Measurements from ENCODE around the gene LMNB1. TPM values are rescaled to one million over a fixed set of nuclear protein-coding genes. Genes with fewer than 3 reads are reported as not detected.
"Not testable (repeated sequence)": the region's sequence is repeated elsewhere in the genome, so short reads cannot be mapped to it uniquely, and the experiment has no call there.

LMNB1 gene
- total and polyA plus RNA-seq, 5 donors: 0.43 to 3.6 (median 1.8) TPM

- Histone ChIP-seq H3K4me1 (ENCODE audit: control insufficient read depth, insufficient read depth, low read length) (no peaks in the 10 kb centered on the region), H3K4me3 (ENCODE audit: low read length) (no peak overlapping the region), H3K27me3 (ENCODE audit: control insufficient read depth, insufficient read depth) (no peaks in the 10 kb centered on the region), H3K9me3 (ENCODE audit: control insufficient read depth, low read length) (no peaks in the 10 kb centered on the region), H3K27ac (ENCODE audit: low read length) (no peak overlapping the region)
- ATAC-seq (no peak), DNase-seq (no peak)
- WGBS: 30% methylated on average over 7 of the region's 7 CpGs
- intact Hi-C loops (cut with DNase I): loop anchor here in 2 of 4 donors (2.0 to 10.0 kb wide), 2 partner anchors 103 to 105 kb away; no protein-coding TSS in a partner anchor
Measured at GRCh38 chr5:126780165-126780827, 3.4 kb downstream of the LMNB1 start.

DNA sequence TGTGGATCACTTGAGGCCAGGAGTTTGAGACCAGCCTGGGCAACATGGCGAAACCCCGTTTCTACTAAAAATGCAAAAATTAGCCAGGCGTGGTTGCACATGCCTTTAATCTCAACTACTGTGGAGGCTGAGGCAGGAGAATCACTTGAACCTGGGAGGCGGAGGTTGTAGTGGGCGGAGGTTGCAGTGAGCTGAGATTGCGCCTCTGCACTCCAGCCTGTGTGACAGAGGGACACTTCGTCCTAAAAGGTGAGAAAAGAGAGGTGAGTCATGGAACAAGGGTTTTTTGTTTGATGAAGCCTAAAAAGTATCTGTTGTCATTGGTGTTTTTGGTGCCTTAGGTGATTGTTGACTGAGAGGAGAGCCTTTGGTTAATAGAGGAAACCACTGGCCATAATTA lies 11.5 kb downstream of the LMNB1 start:
- WGBS: 94% methylated on average over 7 of the region's 7 CpGs
- not testable (repeated sequence) for H3K4me1 ChIP-seq (ENCODE audit: control insufficient read depth, insufficient read depth, low read length); ATAC-seq; H3K4me3 ChIP-seq (ENCODE audit: low read length); DNase-seq; H3K27me3 ChIP-seq (ENCODE audit: control insufficient read depth, insufficient read depth); H3K27ac ChIP-seq (ENCODE audit: low read length); H3K9me3 ChIP-seq (ENCODE audit: control insufficient read depth, low read length)
- intact Hi-C loops (cut with DNase I): loop anchor here in 1 of 4 donors (10.0 kb wide), 1 partner anchor 114 kb away; no protein-coding TSS in a partner anchor

DNA sequence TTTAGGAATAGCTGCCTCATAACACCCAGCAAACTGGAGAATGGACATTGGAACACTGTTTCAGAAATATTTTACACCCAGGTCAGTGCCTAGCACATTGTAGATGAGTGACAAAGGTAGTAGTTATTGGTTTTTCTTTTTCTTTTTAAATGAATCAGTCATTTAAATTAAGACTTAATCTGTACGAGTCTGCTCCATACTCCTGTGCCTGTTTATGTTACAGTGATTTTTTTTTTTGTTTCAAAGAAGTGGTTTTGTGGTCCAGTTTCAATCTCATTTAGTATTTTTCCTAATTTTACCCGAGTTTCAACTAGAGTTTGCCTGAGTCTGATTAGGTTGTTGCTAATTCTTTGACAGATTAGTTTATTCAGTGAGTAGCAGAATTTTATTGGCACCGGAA lies 16.2 kb downstream of the LMNB1 start:
- 82% methylated on average over 3 of the region's 3 CpGs for WGBS
- DNase-seq (no peak), ATAC-seq (no peak)
- Histone ChIP-seq H3K27me3 (ENCODE audit: control insufficient read depth, insufficient read depth) (no peaks in the 10 kb centered on the region), H3K9me3 (ENCODE audit: control insufficient read depth, low read length) (no peaks in the 10 kb centered on the region), H3K4me3 (ENCODE audit: low read length) (no peak overlapping the region), H3K27ac (ENCODE audit: low read length) (no peak overlapping the region), H3K4me1 (ENCODE audit: control insufficient read depth, insufficient read depth, low read length) (no peaks in the 10 kb centered on the region)
- intact Hi-C loops (cut with DNase I): no loop called here

DNA sequence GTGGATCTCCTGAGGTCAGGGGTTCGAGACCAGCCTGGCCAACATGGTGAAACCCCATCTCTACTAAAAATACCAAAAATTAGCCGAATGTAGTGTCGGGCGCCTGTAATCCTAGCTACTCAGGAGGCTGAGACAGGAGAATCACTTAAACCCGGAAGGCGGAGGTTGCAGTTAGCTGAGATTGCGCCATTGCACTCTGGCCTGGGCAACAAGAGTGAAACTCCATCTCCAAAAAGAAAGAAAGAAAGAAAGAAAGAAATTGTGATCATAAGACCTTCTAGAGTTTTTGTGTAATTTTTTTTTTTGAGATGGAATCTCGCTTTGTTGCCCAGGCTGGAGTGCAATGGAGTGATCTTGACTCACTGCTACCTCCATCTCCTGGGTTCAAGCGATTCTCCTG lies 16.7 kb downstream of the LMNB1 start:
- H3K27me3 ChIP-seq (ENCODE audit: control insufficient read depth, insufficient read depth); intact Hi-C loops (cut with DNase I); H3K4me3 ChIP-seq (ENCODE audit: low read length); H3K4me1 ChIP-seq (ENCODE audit: control insufficient read depth, insufficient read depth, low read length); ATAC-seq; H3K9me3 ChIP-seq (ENCODE audit: control insufficient read depth, low read length); DNase-seq; H3K27ac ChIP-seq (ENCODE audit: low read length): not testable (repeated sequence)
- 93% methylated on average over 9 of the region's 9 CpGs for whole genome bisulfite sequencing

DNA sequence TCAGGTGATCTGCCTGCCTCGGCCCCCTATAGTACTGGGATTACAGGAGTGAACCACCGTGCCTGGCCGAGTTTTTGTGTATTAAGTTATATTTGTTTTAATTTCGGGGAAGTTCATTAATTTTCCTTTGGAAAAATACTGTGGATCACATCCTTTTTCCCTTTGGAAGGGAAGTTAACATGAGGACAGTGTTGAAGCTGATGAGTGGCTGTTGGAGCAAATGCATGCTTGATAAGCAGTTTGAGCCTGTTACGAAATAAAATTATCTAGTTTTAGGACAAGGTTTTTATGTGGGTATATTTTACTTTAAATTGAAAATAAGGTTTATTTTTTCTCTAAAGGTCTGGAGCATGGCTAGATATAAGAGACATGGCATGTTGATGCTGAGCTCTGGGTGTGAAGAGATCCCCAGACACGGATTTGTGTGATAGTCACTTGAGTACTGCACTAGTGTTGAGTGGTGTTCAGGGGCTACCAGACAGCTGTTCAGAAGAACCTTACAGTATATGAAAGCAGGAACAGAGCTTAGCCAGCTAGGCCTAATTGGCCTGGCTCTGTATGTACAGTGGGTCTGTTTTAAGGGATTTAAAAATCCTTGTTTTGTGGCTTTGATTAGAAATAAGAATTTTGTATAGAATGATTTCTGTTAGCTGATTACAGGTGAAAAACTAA lies 17.4 kb downstream of the LMNB1 start:
- WGBS: 44% methylated on average over 6 of the region's 6 CpGs
- H3K27ac ChIP-seq (ENCODE audit: low read length): no peak overlapping the region
- intact Hi-C loops (cut with DNase I): no loop called here

DNA sequence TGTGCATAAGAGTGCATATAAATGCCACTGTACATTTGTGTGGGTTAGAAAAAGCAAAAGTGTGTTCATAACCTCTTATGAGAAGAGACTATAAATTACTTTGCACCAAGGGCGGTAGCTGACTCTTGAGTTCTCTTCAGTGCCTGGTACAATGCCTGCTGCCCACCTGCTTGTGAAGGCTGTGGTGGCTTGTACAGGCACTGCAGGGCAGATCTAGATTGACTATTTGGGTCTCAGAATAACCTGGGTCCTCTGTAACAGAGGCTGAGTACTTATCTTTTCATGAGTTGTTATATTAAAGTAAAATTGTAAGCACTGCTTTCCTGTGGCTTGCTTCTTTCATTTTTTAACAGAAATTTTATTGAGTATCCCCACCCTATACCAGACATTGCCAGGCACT lies 22.8 kb downstream of the LMNB1 start:
- Histone ChIP-seq H3K27me3 (ENCODE audit: control insufficient read depth, insufficient read depth) (no peaks in the 10 kb centered on the region), H3K27ac (ENCODE audit: low read length) (no peak overlapping the region), H3K4me3 (ENCODE audit: low read length) (no peak overlapping the region), H3K9me3 (ENCODE audit: control insufficient read depth, low read length) (no peaks in the 10 kb centered on the region), H3K4me1 (ENCODE audit: control insufficient read depth, insufficient read depth, low read length) (no peaks in the 10 kb centered on the region)
- no peak for DNase-seq
- intact Hi-C loops (cut with DNase I): loop anchor here in 1 of 4 donors (10.0 kb wide), 1 partner anchor 135 kb away; no protein-coding TSS in a partner anchor
- WGBS: 92% methylated on average over 1 of the region's 1 CpG
- no peak for ATAC-seq

More for the DNA sequence above, 17.4 kb downstream of the LMNB1 start:
- Histone ChIP-seq H3K4me1 (ENCODE audit: control insufficient read depth, insufficient read depth, low read length) (no peaks in the 10 kb centered on the region), H3K27me3 (ENCODE audit: control insufficient read depth, insufficient read depth) (no peaks in the 10 kb centered on the region), H3K9me3 (ENCODE audit: control insufficient read depth, low read length) (no peaks in the 10 kb centered on the region), H3K4me3 (ENCODE audit: low read length) (no peak overlapping the region)
- no peak for ATAC-seq
- DNase-seq: no peak

GRCh38 chr5:126801174-126801991 lies 24.4 kb downstream of the LMNB1 start:
- intact Hi-C loops (cut with DNase I): loop anchor here in 1 of 4 donors (10.0 kb wide), 1 partner anchor 137 kb away; no protein-coding TSS in a partner anchor
- WGBS: 85% methylated on average over 4 of the region's 4 CpGs

DNA sequence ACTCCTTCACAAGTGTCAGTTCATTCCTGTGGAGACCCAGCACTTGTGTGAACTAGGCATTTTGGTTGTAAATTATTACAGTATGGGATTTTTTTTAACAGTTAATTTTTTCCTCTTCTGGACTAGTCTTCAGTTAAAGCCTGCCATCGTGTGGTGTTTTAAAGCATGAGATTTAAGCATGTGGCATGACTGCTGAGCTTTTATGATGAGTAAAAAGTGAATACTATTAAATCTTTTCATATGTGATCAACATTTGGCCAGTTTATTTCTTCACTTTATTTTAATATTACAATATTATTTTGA lies 25.0 kb downstream of the LMNB1 start:
- ATAC-seq (no peak), DNase-seq (no peak)
- Histone ChIP-seq H3K27ac (ENCODE audit: low read length) (no peak overlapping the region), H3K27me3 (ENCODE audit: control insufficient read depth, insufficient read depth) (no peaks in the 10 kb centered on the region), H3K9me3 (ENCODE audit: control insufficient read depth, low read length) (no peaks in the 10 kb centered on the region), H3K4me3 (ENCODE audit: low read length) (no peak overlapping the region), H3K4me1 (ENCODE audit: control insufficient read depth, insufficient read depth, low read length) (no peaks in the 10 kb centered on the region)
- 15% methylated on average over 1 of the region's 1 CpG for WGBS
- intact Hi-C loops (cut with DNase I): loop anchor here in 1 of 4 donors (10.0 kb wide), 1 partner anchor 137 kb away; no protein-coding TSS in a partner anchor

More at GRCh38 chr5:126801174-126801991, 24.4 kb downstream of the LMNB1 start:
- no peak overlapping the region for H3K4me3 ChIP-seq (ENCODE audit: low read length)
- ATAC-seq (no peak), DNase-seq (no peak)
- no peaks in the 10 kb centered on the region for H3K4me1 ChIP-seq (ENCODE audit: control insufficient read depth, insufficient read depth, low read length)
- no peak overlapping the region for H3K27ac ChIP-seq (ENCODE audit: low read length)
- H3K27me3 ChIP-seq (ENCODE audit: control insufficient read depth, insufficient read depth): no peaks in the 10 kb centered on the region
- H3K9me3 ChIP-seq (ENCODE audit: control insufficient read depth, low read length): no peaks in the 10 kb centered on the region

GRCh38 chr5:126805063-126805462 lies 28.1 kb downstream of the LMNB1 start:
- Histone ChIP-seq H3K9me3 (ENCODE audit: control insufficient read depth, low read length) (no peaks in the 10 kb centered on the region), H3K27ac (ENCODE audit: low read length) (no peak overlapping the region), H3K27me3 (ENCODE audit: control insufficient read depth, insufficient read depth) (no peaks in the 10 kb centered on the region), H3K4me3 (ENCODE audit: low read length) (no peak overlapping the region), H3K4me1 (ENCODE audit: control insufficient read depth, insufficient read depth, low read length) (no peaks in the 10 kb centered on the region)
- DNase-seq (no peak), ATAC-seq (no peak)
- WGBS: 35% methylated on average over 2 of the region's 2 CpGs
- intact Hi-C loops (cut with DNase I): loop anchor here in 1 of 4 donors (10.0 kb wide), 1 partner anchor 140 kb away; no protein-coding TSS in a partner anchor

DNA sequence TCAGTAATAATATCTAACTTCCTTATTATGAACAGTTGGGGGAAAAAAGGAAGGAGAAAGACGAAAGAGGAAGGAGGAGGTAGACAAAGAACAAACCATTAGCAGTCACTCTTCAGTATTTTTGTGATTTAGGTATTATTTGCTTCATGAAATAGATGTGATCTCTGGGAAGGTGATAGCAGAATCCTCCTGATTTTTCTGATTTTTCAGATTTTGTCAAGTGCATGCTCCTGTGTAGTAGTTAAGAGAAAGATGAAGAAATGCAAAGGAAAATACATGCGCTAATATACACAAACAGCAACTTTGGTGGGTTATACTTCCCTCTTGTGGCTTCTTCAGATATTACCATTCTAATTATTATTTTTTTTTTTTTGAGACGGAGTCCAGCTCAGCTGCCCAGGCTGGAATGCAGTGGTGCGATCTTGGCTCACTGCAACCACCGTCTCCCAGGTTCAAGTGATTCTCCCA lies 31.6 kb downstream of the LMNB1 start:
- no peak for ATAC-seq
- Histone ChIP-seq H3K4me3 (ENCODE audit: low read length) (no peak overlapping the region), H3K9me3 (ENCODE audit: control insufficient read depth, low read length) (no peaks in the 10 kb centered on the region), H3K4me1 (ENCODE audit: control insufficient read depth, insufficient read depth, low read length) (peaks cover 4% of the 10 kb centered on the region), H3K27ac (ENCODE audit: low read length) (no peak overlapping the region), H3K27me3 (ENCODE audit: control insufficient read depth, insufficient read depth) (no peaks in the 10 kb centered on the region)
- intact Hi-C loops (cut with DNase I): loop anchor here in 1 of 4 donors (10.0 kb wide), 1 partner anchor 144 kb away; no protein-coding TSS in a partner anchor
- DNase-seq: no peak
- 47% methylated on average over 5 of the region's 5 CpGs for WGBS
